B cell (primary cell): ENCODE measurements around the gene COL5A1. TPM values are rescaled to one million over a fixed set of nuclear protein-coding genes. Genes with fewer than 3 reads are reported as not detected.

ENCODE experiments used
- ATAC-seq: fragments of 200-7000 bp; cut with Tn5 transposase; one replicate; pipeline ENCODE4 v1.10.0; 2021; ENCODE audit warnings: low read depth, mild to moderate bottlenecking, moderate number of reproducible peaks, moderate library complexity
- CTCF ChIA-PET: fragments of 350-600 bp; sonication (Branson Sonifier 250); formaldehyde crosslinking; loops from one replicate; lab custom pipeline; 2021; ENCODE audit warnings: antibody characterized with exemption, inconsistent platforms; lab: Charles Lee
- POLR2A ChIA-PET: fragments of 350-600 bp; sonication (Branson Sonifier 250); formaldehyde crosslinking; loops from one replicate; lab custom pipeline; 2021; ENCODE audit warnings: antibody characterized with exemption; lab: Charles Lee
- DNase-seq: peaks from one replicate; pipeline ENCODE4 v3.0.0; 2013
- H2AFZ ChIP-seq: 2 replicates; pipeline ENCODE4 v1.6.1; 2012; ENCODE audit warnings: mild to moderate bottlenecking, low read depth, low read length; ENCODE audit not compliant: insufficient read depth, poor library complexity, severe bottlenecking
- H3K27ac ChIP-seq, 2 donors: 1 replicate in 1 of 2; 2 replicates in 1 of 2; pipeline ENCODE4 v1.5.1; 2012 to 2013; ENCODE audit warnings: low read length in 2 of 2, mild to moderate bottlenecking in 2 of 2, moderate library complexity in 1 of 2
- H3K27me3 ChIP-seq, 4 experiments: fragments of 200-600 bp in 1 of 4; sonication (generic) in 1 of 4; replicated peaks in 1 of 4; 1 replicate in 2 of 4; 2 replicates in 2 of 4; pipeline versions ENCODE4 v1.6.1 to v1.7.0; 2013 to 2016; ENCODE audit warnings: low read length in 3 of 4, mild to moderate bottlenecking in 2 of 4, mixed read lengths in 1 of 4, moderate library complexity in 1 of 4; ENCODE audit not compliant: insufficient read depth in 4 of 4, control insufficient read depth in 3 of 4; ENCODE audit errors: control extremely low read depth in 1 of 4
- H3K36me3 ChIP-seq, 2 experiments: replicated peaks in 1 of 2; 1 replicate in 1 of 2; 2 replicates in 1 of 2; pipeline versions ENCODE4 v1.6.1 to v1.7.1; 2013; ENCODE audit warnings: low read length in 1 of 2; ENCODE audit not compliant: insufficient read depth in 2 of 2, control insufficient read depth in 1 of 2; ENCODE audit errors: control extremely low read depth in 1 of 2, extremely low read depth in 1 of 2
- H3K4me1 ChIP-seq, 2 donors: fragments of 200-600 bp in 1 of 2; sonication (generic) in 1 of 2; 1 replicate in 1 of 2; 2 replicates in 1 of 2; pipeline versions ENCODE4 v1.5.1 to v1.6.1; 2013 to 2017; ENCODE audit warnings: low read length in 2 of 2; ENCODE audit not compliant: control insufficient read depth in 2 of 2, insufficient read depth in 2 of 2
- H3K4me2 ChIP-seq: replicated peaks from 2 replicates; pipeline ENCODE3; 2012; ENCODE audit warnings: mild to moderate bottlenecking, low read depth, low read length; ENCODE audit not compliant: poor library complexity, severe bottlenecking
- H3K4me3 ChIP-seq, 5 experiments: fragments of 200-600 bp in 1 of 5; sonication (generic) in 1 of 5; 1 replicate in 3 of 5; 2 replicates in 2 of 5; pipeline versions ENCODE4 v1.5.1 to v1.7.0; 2011 to 2016; ENCODE audit warnings: low read length in 4 of 5, mild to moderate bottlenecking in 4 of 5, low read depth in 2 of 5, control low read depth in 1 of 5, moderate library complexity in 1 of 5; ENCODE audit not compliant: insufficient read depth in 1 of 5; ENCODE audit errors: control extremely low read depth in 1 of 5, extremely low read depth in 1 of 5
- H3K79me2 ChIP-seq: fragments of 200-600 bp; sonication (generic); one replicate; pipeline ENCODE4 v1.6.0; 2016; ENCODE audit warnings: low read length; ENCODE audit not compliant: control insufficient read depth, insufficient read depth
- H3K9ac ChIP-seq: fragments of 200-600 bp; sonication (generic); 2 replicates; pipeline ENCODE4 v1.6.1; 2017; ENCODE audit warnings: mild to moderate bottlenecking, low read length, moderate library complexity
- H3K9me3 ChIP-seq, 3 donors: one replicate each; pipeline versions ENCODE4 v1.6.1 to v1.7.1; 2013; ENCODE audit warnings: low read length in 2 of 3; ENCODE audit not compliant: control insufficient read depth in 2 of 3, insufficient read depth in 1 of 3; ENCODE audit errors: control extremely low read depth in 1 of 3
- H4K20me1 ChIP-seq: 2 replicates; pipeline ENCODE4 v1.6.0; 2012; ENCODE audit warnings: mild to moderate bottlenecking, low read length; ENCODE audit not compliant: insufficient read depth, control insufficient read depth, poor library complexity, severe bottlenecking
- H3K27ac Mint-ChIP-seq: one replicate; pipeline ENCODE4 v1.8.0; 2021; ENCODE audit warnings: mixed read lengths
- H3K27me3 Mint-ChIP-seq: one replicate; pipeline ENCODE4 v1.8.0; 2021; ENCODE audit warnings: mixed read lengths
- H3K4me1 Mint-ChIP-seq: one replicate; pipeline ENCODE4 v1.8.0; 2021; ENCODE audit warnings: mixed read lengths
- H3K4me3 Mint-ChIP-seq: one replicate; pipeline ENCODE4 v1.8.0; 2021; ENCODE audit warnings: mixed read lengths
- H3K9me3 Mint-ChIP-seq: one replicate; pipeline ENCODE4 v1.8.0; 2022; ENCODE audit warnings: mixed read lengths; ENCODE audit not compliant: insufficient read depth
- EZH2 ChIP-seq: IDR thresholded peaks from 2 replicates; pipeline ENCODE4 v1.6.1; 2012; ENCODE audit warnings: borderline replicate concordance, low read depth, mild to moderate bottlenecking, moderate library complexity, low read length; ENCODE audit not compliant: insufficient read depth, poor library complexity, severe bottlenecking
- WGBS: methylation state at CpG from one replicate; pipeline ENCODE4 v1.1.5; 2013; ENCODE audit warnings: missing lambda C conversion rate; ENCODE audit not compliant: insufficient coverage; 5-methylcytosine and 5-hydroxymethylcytosine counted together
- intact Hi-C: fragments of 100-400 bp; cut with micrococcal nuclease; formaldehyde crosslinking; loops from one replicate; pipeline ENCODE4 v1.10.0; 2022
- polyA plus RNA-seq: library from polyadenylated mRNA; depleted of rRNA; stranded (reverse); fragments of >200 nt; gene quantifications from 2 replicates; pipeline ENCODE4 v1.2.3, GENCODE V29; 2012
- total RNA-seq, 2 donors: library from RNA; stranded (reverse); fragments of 120-200 nt in 1 of 2; gene quantifications; 1 replicate in 1 of 2; 2 replicates in 1 of 2; pipeline versions ENCODE4 v1.2.3 to v1.2.4, GENCODE V29; 2013 to 2022
- TF ChIP-seq, protein P1 (sequence below): fragments of 200-600 bp; IDR thresholded peaks from one replicate; pipeline ENCODE4 v1.8.0; 2022; ENCODE audit warnings: antibody characterized with exemption, mild to moderate bottlenecking

The COL5A1 gene
- total and polyA plus RNA-seq, 2 donors (not counting 1 experiment from before 2014, with no cell fraction given), result 0.06 TPM; not detected in 1

GRCh38 chr9:134612309-134612708 is 29.3 kb upstream of the COL5A1 start:
- no peak for TF ChIP-seq EZH2
- TF ChIP-seq, protein P1, sequence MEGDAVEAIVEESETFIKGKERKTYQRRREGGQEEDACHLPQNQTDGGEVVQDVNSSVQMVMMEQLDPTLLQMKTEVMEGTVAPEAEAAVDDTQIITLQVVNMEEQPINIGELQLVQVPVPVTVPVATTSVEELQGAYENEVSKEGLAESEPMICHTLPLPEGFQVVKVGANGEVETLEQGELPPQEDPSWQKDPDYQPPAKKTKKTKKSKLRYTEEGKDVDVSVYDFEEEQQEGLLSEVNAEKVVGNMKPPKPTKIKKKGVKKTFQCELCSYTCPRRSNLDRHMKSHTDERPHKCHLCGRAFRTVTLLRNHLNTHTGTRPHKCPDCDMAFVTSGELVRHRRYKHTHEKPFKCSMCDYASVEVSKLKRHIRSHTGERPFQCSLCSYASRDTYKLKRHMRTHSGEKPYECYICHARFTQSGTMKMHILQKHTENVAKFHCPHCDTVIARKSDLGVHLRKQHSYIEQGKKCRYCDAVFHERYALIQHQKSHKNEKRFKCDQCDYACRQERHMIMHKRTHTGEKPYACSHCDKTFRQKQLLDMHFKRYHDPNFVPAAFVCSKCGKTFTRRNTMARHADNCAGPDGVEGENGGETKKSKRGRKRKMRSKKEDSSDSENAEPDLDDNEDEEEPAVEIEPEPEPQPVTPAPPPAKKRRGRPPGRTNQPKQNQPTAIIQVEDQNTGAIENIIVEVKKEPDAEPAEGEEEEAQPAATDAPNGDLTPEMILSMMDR, result no peak
- no peak overlapping the region for H3K4me3 ChIP-seq
- H3K4me1 ChIP-seq, result no peaks in the 10 kb centered on the region
- H3K36me3 ChIP-seq, result no peaks in the 10 kb centered on the region
- H3K79me2 ChIP-seq, result no peaks in the 10 kb centered on the region
- no peak overlapping the region for H2AFZ ChIP-seq
- Mint-ChIP-seq H3K27ac (no peak overlapping the region), H3K9me3 (peaks cover 11% of the 10 kb centered on the region), H3K4me3 (no peak overlapping the region), H3K4me1 (no peaks in the 10 kb centered on the region), H3K27me3 (peaks cover 4% of the 10 kb centered on the region)
- DNase-seq (no peak), ATAC-seq (no peak)
- H3K27ac ChIP-seq, result no peak overlapping the region
- ChIA-PET POLR2A (no interaction called here), CTCF (no interaction called here)
- no peak overlapping the region for H3K4me2 ChIP-seq
- H4K20me1 ChIP-seq, result no peaks in the 10 kb centered on the region
- H3K9ac ChIP-seq, result no peak overlapping the region
- H3K9me3 ChIP-seq, result peaks cover 0 to 15% (median 0%) of the 10 kb centered on the region in 3 donors
- intact Hi-C loops, result no loop called here
- no CpG with 5 or more reads among the region's 1 CpG for WGBS
- no peaks in the 10 kb centered on the region for H3K27me3 ChIP-seq

GRCh38 chr9:134612715-134613114 is 28.9 kb upstream of the COL5A1 start:
- Histone ChIP-seq H3K79me2 (no peaks in the 10 kb centered on the region), H3K27me3 (no peaks in the 10 kb centered on the region), H4K20me1 (no peaks in the 10 kb centered on the region), H3K4me1 (no peaks in the 10 kb centered on the region), H3K9ac (no peak overlapping the region), H3K9me3 (peaks cover 0 to 15% (median 0%) of the 10 kb centered on the region in 3 donors), H3K27ac (no peak overlapping the region), H3K4me3 (no peak overlapping the region), H3K4me2 (no peak overlapping the region), H3K36me3 (no peaks in the 10 kb centered on the region), H2AFZ (no peak overlapping the region)
- H3K4me1 Mint-ChIP-seq, result no peaks in the 10 kb centered on the region
- no peak overlapping the region for H3K27ac Mint-ChIP-seq
- no CpG with 5 or more reads among the region's 1 CpG for WGBS
- H3K9me3 Mint-ChIP-seq, result peaks cover 11% of the 10 kb centered on the region
- ATAC-seq, result no peak
- peaks cover 4% of the 10 kb centered on the region for H3K27me3 Mint-ChIP-seq
- DNase-seq, result no peak
- TF ChIP-seq EZH2, result no peak
- TF ChIP-seq, protein P1, result no peak
- intact Hi-C loops, result no loop called here
- CTCF ChIA-PET, result no interaction called here
- no peak overlapping the region for H3K4me3 Mint-ChIP-seq
- POLR2A ChIA-PET, result no interaction called here
